IMR-90 (cell line): ENCODE data around the gene ECE2. TPM values are rescaled to one million over a fixed set of nuclear protein-coding genes. Genes with fewer than 3 reads are reported as not detected.
A peak's percentile ranks its signal among the peaks of the same experiment; 100 is the strongest.

Experiments used
- ATAC-seq: fragments of 200-7000 bp; cut with Tn5 transposase; 2 replicates; pipeline ENCODE4 v1.9.1; 2020; ENCODE audit warnings: low read depth, mild to moderate bottlenecking, moderate library complexity
- BruUV-seq: library from RNA; stranded (reverse); fragments of 400-500 nt; replicated peaks from 2 replicates; lab custom pipeline; 2021; lab: Mats Ljungman, UMichigan
- CTCF ChIA-PET: fragments of 300-600 bp; formaldehyde crosslinking; extraction: SDS; loops from one replicate; lab custom pipeline; 2021; ENCODE audit warnings: antibody characterized with exemption; lab: Yijun Ruan, JAX
- POLR2A ChIA-PET: fragments of 300-600 bp; sonication (Branson Sonifier 250); formaldehyde crosslinking; loops from one replicate; lab custom pipeline; 2022; ENCODE audit warnings: antibody characterized with exemption; ENCODE audit not compliant: unreplicated experiment; lab: Charles Lee
- DNase-seq: peaks from one replicate; pipeline ENCODE4 v3.0.0; 2013
- H2AFZ ChIP-seq: replicated peaks from 2 replicates; pipeline ENCODE3; 2013; ENCODE audit warnings: low read length, mild to moderate bottlenecking; ENCODE audit not compliant: poor library complexity
- H2AK5ac ChIP-seq: 2 replicates; pipeline ENCODE4 v1.6.1; 2013; ENCODE audit warnings: low read depth, low read length, inconsistent platforms
- H2AK9ac ChIP-seq: replicated peaks from 2 replicates; pipeline ENCODE3; 2013; ENCODE audit warnings: mild to moderate bottlenecking, low read depth, low read length, moderate library complexity; ENCODE audit not compliant: poor library complexity
- H2BK120ac ChIP-seq: 2 replicates; pipeline ENCODE4 v1.6.1; 2013; ENCODE audit warnings: low read depth, low read length, inconsistent platforms
- H2BK15ac ChIP-seq: 3 replicates; pipeline ENCODE4 v1.6.1; 2013; ENCODE audit warnings: low read depth, low read length, inconsistent platforms
- H2BK20ac ChIP-seq: 2 replicates; pipeline ENCODE4 v1.6.1; 2013; ENCODE audit warnings: low read depth, mild to moderate bottlenecking, inconsistent platforms, low read length, moderate library complexity
- H2BK5ac ChIP-seq: 2 replicates; pipeline ENCODE4 v1.6.1; 2013; ENCODE audit warnings: mild to moderate bottlenecking, low read depth, low read length, inconsistent platforms; ENCODE audit not compliant: poor library complexity, severe bottlenecking
- H3K14ac ChIP-seq: replicated peaks from 2 replicates; pipeline ENCODE4 v1.6.1; 2013; ENCODE audit warnings: low read depth, low read length, inconsistent platforms
- H3K18ac ChIP-seq: 2 replicates; pipeline ENCODE4 v1.6.1; 2013; ENCODE audit warnings: low read depth, low read length, control low read depth
- H3K23ac ChIP-seq: 2 replicates; pipeline ENCODE4 v1.6.1; 2013; ENCODE audit warnings: low read depth, low read length, inconsistent platforms
- H3K27ac ChIP-seq: 2 replicates; pipeline ENCODE4 v1.5.1; 2013; ENCODE audit warnings: mild to moderate bottlenecking, control low read depth, low read length; ENCODE audit not compliant: insufficient read depth
- H3K27me3 ChIP-seq: 2 replicates; pipeline ENCODE4 v1.6.1; 2013; ENCODE audit warnings: low read length; ENCODE audit not compliant: control insufficient read depth, insufficient read depth
- H3K36me3 ChIP-seq: 2 replicates; pipeline ENCODE4 v1.6.1; 2013; ENCODE audit warnings: low read length, mixed read lengths; ENCODE audit not compliant: control insufficient read depth, insufficient read depth
- H3K4ac ChIP-seq: 2 replicates; pipeline ENCODE4 v1.6.1; 2013; ENCODE audit warnings: low read depth, low read length, inconsistent platforms
- H3K4me1 ChIP-seq: 2 replicates; pipeline ENCODE4 v1.6.1; 2013; ENCODE audit warnings: low read length, mixed read lengths; ENCODE audit not compliant: control insufficient read depth, insufficient read depth
- H3K4me2 ChIP-seq: 2 replicates; pipeline ENCODE4 v1.6.1; 2013; ENCODE audit warnings: low read depth, mild to moderate bottlenecking, control low read depth, low read length, moderate library complexity
- H3K4me3 ChIP-seq: 2 replicates; pipeline ENCODE4 v1.5.1; 2013; ENCODE audit warnings: low read depth, mild to moderate bottlenecking, control low read depth, low read length, moderate library complexity; ENCODE audit not compliant: insufficient read depth
- H3K56ac ChIP-seq: 2 replicates; pipeline ENCODE4 v1.6.1; 2013; ENCODE audit warnings: low read length, inconsistent platforms; ENCODE audit not compliant: insufficient read depth; ENCODE audit errors: extremely low read depth
- H3K79me1 ChIP-seq, 2 experiments: 2 replicates each; pipeline ENCODE4 v1.6.1; 2013; ENCODE audit warnings: low read length in 2 of 2, inconsistent platforms in 1 of 2, low read depth in 1 of 2
- H3K9ac ChIP-seq: 2 replicates; pipeline ENCODE4 v1.6.1; 2013; ENCODE audit warnings: low read depth, low read length, control low read depth
- H3K9me1 ChIP-seq: 2 replicates; pipeline ENCODE4 v1.6.1; 2013; ENCODE audit warnings: low read length, inconsistent platforms; ENCODE audit not compliant: insufficient read depth
- H3K9me3 ChIP-seq: 2 replicates; pipeline ENCODE4 v1.6.1; 2013; ENCODE audit warnings: low read length; ENCODE audit not compliant: control insufficient read depth, insufficient read depth
- H4K20me1 ChIP-seq: 2 replicates; pipeline ENCODE4 v1.6.1; 2013; ENCODE audit warnings: low read length, inconsistent platforms; ENCODE audit not compliant: insufficient read depth
- H4K5ac ChIP-seq: 2 replicates; pipeline ENCODE4 v1.6.1; 2013; ENCODE audit warnings: mild to moderate bottlenecking, low read depth, low read length, control low read depth
- H4K8ac ChIP-seq, 2 experiments: 2 replicates each; pipeline ENCODE4 v1.6.1; 2013; ENCODE audit warnings: low read depth in 2 of 2, low read length in 2 of 2, control low read depth in 1 of 2, inconsistent platforms in 1 of 2
- H4K91ac ChIP-seq: 2 replicates; pipeline ENCODE4 v1.6.1; 2013; ENCODE audit warnings: low read depth, low read length, inconsistent platforms; ENCODE audit not compliant: insufficient read depth
- BHLHE40 ChIP-seq: fragments of 150-350 bp; IDR thresholded peaks from 2 replicates; pipeline ENCODE4 v1.6.1; 2016; ENCODE audit warnings: mild to moderate bottlenecking, low read depth, low read length
- CTCF ChIP-seq: conservative IDR thresholded peaks from 2 replicates; pipeline ENCODE4 v1.5.1; 2012; ENCODE audit warnings: mild to moderate bottlenecking, low read depth, low read length, improper control_type of control experiment
- FOS ChIP-seq: fragments of 150-350 bp; IDR thresholded peaks from 2 replicates; pipeline ENCODE4 v1.6.1; 2016; ENCODE audit warnings: low read depth, low read length
- MAFK ChIP-seq: IDR thresholded peaks from 2 replicates; pipeline ENCODE4 v1.6.1; 2012; ENCODE audit warnings: low read depth, low read length, improper control_type of control experiment
- MAZ ChIP-seq: IDR thresholded peaks from 2 replicates; pipeline ENCODE4 v1.6.1; 2012; ENCODE audit warnings: low read depth, mild to moderate bottlenecking, low read length, improper control_type of control experiment, moderate library complexity, borderline replicate concordance
- MXI1 ChIP-seq: IDR thresholded peaks from 2 replicates; pipeline ENCODE4 v1.6.1; 2012; ENCODE audit warnings: low read depth, mild to moderate bottlenecking, low read length, moderate library complexity, borderline replicate concordance
- POLR2A ChIP-seq: IDR thresholded peaks from 2 replicates; pipeline ENCODE4 v1.6.1; 2012; ENCODE audit warnings: mild to moderate bottlenecking, low read depth, low read length
- RAD21 ChIP-seq: IDR thresholded peaks from 2 replicates; pipeline ENCODE4 v1.6.1; 2012; ENCODE audit warnings: low read length, improper control_type of control experiment
- USF2 ChIP-seq: fragments of 150-350 bp; IDR thresholded peaks from 2 replicates; pipeline ENCODE4 v1.6.1; 2017; ENCODE audit warnings: mild to moderate bottlenecking, antibody characterized with exemption, low read length, low read depth
- WGBS, 2 experiments: methylation state at CpG; one replicate each; pipeline versions ENCODE4 v1.1.5 to v1.1.7; 2013; ENCODE audit warnings: missing lambda C conversion rate in 2 of 2; ENCODE audit not compliant: insufficient read length in 1 of 2; ENCODE audit errors: extremely low coverage in 2 of 2; 5-methylcytosine and 5-hydroxymethylcytosine counted together
- dilution Hi-C: fragments of 300-500 bp; cut with HindIII; formaldehyde crosslinking; loops from one replicate; pipeline ENCODE4 v1.14.3; 2018; ENCODE audit warnings: low sequenced_read_pairs; ENCODE audit not compliant: unreplicated experiment
- in situ Hi-C: fragments of 300-500 bp; cut with MboI; formaldehyde crosslinking; loops from 3 replicates; pipeline ENCODE4 v1.14.3; 2019; ENCODE audit warnings: low sequenced_read_pairs, inconsistent platforms, mixed read lengths
- intact Hi-C: fragments of 100-400 bp; cut with micrococcal nuclease; formaldehyde crosslinking; loops from 2 replicates; pipeline ENCODE4 v1.10.0; 2022
- polyA plus RNA-seq, 3 experiments: library from polyadenylated mRNA; depleted of rRNA; stranded (reverse); fragments of >200 nt; gene quantifications; 2 replicates each; pipeline ENCODE4 v1.2.3, GENCODE V29; 2012; ENCODE audit warnings: low replicate concordance in 1 of 3
- total RNA-seq: library from RNA; depleted of rRNA; stranded (reverse); fragments of >200 nt; gene quantifications from 2 replicates; pipeline ENCODE4 v1.2.3, GENCODE V29; 2012

The ECE2 gene
- total and polyA plus RNA-seq, 2 of the 4 experiments (the other 2 are of a cell fraction), result not detected

GRCh38 chr3:184314363-184314699 is 38.5 kb downstream of the ECE2 start, which contains the start of gene EIF4G1:
EIF4G1 (plus strand) TSS chr3:184314606; CDS start chr3:184315797, 1,191 bp downstream.
- 0% methylated on average over 4 of the region's 40 CpGs; no CpG with 5 or more reads in 1 of the 2 experiments for WGBS, 2 experiments
- Histone ChIP-seq H2AK9ac (peak within 1 kb of the TSS; percentile 100), H4K20me1 (peaks cover 44% of the 10 kb centered on the region), H3K23ac (peak within 1 kb of the TSS; percentile 95), H2BK5ac (peak within 1 kb of the TSS; percentile 99), H3K79me1 (peaks cover 0 to 24% of the 10 kb centered on the region in 2 experiments; a peak in 2 of 4 replicates), H2AFZ (peak within 1 kb of the TSS; percentile 85), H3K9me1 (peaks cover 15% of the 10 kb centered on the region), H4K91ac (peak within 1 kb of the TSS; percentile 97), H3K9me3 (no peaks in the 10 kb centered on the region), H3K4me3 (peak within 1 kb of the TSS; percentile 91), H2BK20ac (no peak within 1 kb of the TSS), H4K8ac (peak within 1 kb of the TSS; percentile 88 to 90), H3K14ac (peak within 1 kb of the TSS; percentile 95), H3K9ac (peak within 1 kb of the TSS; percentile 98), H3K27ac (peak within 1 kb of the TSS; percentile 99), H2BK15ac (peak within 1 kb of the TSS; percentile 70; the same call in 1 of the 3 replicates), H3K56ac (peak within 1 kb of the TSS; percentile 85), H3K4ac (peak within 1 kb of the TSS; percentile 97), H3K36me3 (peaks cover 23% of the 10 kb centered on the region), H3K18ac (peak within 1 kb of the TSS; percentile 87), H3K4me1 (peaks cover 16% of the 10 kb centered on the region), H3K27me3 (no peaks in the 10 kb centered on the region), H4K5ac (peak within 1 kb of the TSS; percentile 93), H3K4me2 (peak within 1 kb of the TSS; percentile 97), H2BK120ac (peak within 1 kb of the TSS; percentile 83), H2AK5ac (peak within 1 kb of the TSS; percentile 63)
- POLR2A ChIA-PET, result no interaction called here
- TF ChIP-seq BHLHE40, result peak; percentile 69
- TF ChIP-seq CTCF, result no peak
- TF ChIP-seq USF2, result peak; percentile 100
- peak; percentile 37; the same call in 1 of the 2 replicates for TF ChIP-seq FOS
- no peak for TF ChIP-seq MAFK
- TF ChIP-seq MXI1, result peak; percentile 69; the same call in 1 of the 2 replicates
- TF ChIP-seq POLR2A, result peak; percentile 89
- peak; percentile 73; the same call in 1 of the 2 replicates for TF ChIP-seq MAZ
- TF ChIP-seq RAD21, result no peak
- in situ Hi-C loops (no loop called here), dilution Hi-C loops (no loop called here), intact Hi-C loops (loop anchor here (1.0 to 2.0 kb wide), 2 partner anchors 15 to 48 kb away; partner anchors contain the start of gene PSMD2)
- peak; percentile 94 for DNase-seq
- ATAC-seq, result peak; percentile 80
- no TSS peak for BruUV-seq
- CTCF ChIA-PET, result no interaction called here
